ENCODE data around the gene CCDC171.

Gene CCDC171

DNA sequence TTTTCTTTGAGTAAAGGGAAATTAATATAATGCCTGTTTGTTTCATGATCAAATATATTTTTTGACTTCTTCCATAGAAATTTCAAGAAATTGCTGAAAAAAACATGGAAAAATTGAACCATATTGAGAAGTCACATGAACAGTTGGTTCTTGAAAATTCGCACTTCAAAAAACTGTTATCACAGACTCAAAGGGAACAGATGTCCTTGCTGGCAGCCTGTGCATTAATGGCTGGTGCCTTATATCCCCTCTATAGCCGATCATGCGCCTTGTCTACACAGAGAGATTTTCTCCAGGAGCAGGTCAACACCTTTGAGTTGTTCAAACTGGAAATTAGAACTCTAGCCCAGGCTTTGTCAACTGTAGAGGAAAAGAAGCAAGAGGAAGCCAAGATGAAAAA, 191.4 kb downstream of the CCDC171 start (continued):
- TF ChIP-seq, protein P1, sequence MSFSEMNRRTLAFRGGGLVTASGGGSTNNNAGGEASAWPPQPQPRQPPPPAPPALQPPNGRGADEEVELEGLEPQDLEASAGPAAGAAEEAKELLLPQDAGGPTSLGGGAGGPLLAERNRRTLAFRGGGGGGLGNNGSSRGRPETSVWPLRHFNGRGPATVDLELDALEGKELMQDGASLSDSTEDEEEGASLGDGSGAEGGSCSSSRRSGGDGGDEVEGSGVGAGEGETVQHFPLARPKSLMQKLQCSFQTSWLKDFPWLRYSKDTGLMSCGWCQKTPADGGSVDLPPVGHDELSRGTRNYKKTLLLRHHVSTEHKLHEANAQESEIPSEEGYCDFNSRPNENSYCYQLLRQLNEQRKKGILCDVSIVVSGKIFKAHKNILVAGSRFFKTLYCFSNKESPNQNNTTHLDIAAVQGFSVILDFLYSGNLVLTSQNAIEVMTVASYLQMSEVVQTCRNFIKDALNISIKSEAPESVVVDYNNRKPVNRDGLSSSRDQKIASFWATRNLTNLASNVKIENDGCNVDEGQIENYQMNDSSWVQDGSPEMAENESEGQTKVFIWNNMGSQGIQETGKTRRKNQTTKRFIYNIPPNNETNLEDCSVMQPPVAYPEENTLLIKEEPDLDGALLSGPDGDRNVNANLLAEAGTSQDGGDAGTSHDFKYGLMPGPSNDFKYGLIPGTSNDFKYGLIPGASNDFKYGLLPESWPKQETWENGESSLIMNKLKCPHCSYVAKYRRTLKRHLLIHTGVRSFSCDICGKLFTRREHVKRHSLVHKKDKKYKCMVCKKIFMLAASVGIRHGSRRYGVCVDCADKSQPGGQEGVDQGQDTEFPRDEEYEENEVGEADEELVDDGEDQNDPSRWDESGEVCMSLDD (tag by site-specific recombination; IDR thresholded peaks at IDR 0.05) = no peak
- TF ChIP-seq HOXD13 (CRISPR knock-in tag; IDR thresholded peaks at IDR 0.05; ENCODE audit: borderline replicate concordance) (no peak), ZNF221 (tag by site-specific recombination; IDR thresholded peaks at IDR 0.05; ENCODE audit: borderline replicate concordance) (no peak)

DNA sequence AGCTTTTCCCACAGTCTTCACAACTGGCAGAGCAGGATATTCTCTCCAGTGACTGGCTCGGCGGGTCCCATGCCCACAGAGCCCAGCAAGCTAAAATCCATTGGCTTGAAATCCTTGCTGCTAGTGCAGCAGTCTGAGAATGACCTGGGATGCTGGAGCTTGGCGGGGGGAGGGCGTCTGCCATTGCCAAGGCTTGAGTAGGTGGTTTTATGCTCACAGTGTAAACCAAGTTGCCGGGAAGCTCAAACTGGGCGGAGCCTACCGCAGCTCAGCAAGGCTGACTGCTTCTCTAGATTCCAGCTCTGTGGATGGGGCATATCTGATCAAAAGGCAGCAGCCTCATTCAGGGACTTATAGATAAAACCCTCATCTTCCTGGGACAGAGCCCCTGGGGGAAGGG, 194.1 kb downstream of the CCDC171 start:
- Histone ChIP-seq H3K4me1 (ENCODE audit: control insufficient read depth, insufficient read depth, low read length) (no peaks in the 10 kb centered on the region), H3K36me3 (ENCODE audit: control insufficient read depth in 2 of 2, insufficient read depth in 1 of 2, low read length in 2 of 2) (no peaks in the 10 kb centered on the region), H3K4me3 (ENCODE audit: low read depth, low read length) (no peak overlapping the region), H3K27ac (ENCODE audit: extremely low read depth, low read depth, low read length) (no peak overlapping the region), H3K9me3 (ENCODE audit: control insufficient read depth, insufficient read depth, low read depth, low read length) (no peaks in the 10 kb centered on the region)
- CTCF ChIA-PET = no interaction called here
- POLR2A ChIA-PET = no interaction called here
- no peak for TF ChIP-seq ZNF654 (tag by site-specific recombination; IDR thresholded peaks at IDR 0.05; ENCODE audit: low read depth)
- TF ChIP-seq PRDM1 (tag by site-specific recombination; IDR thresholded peaks at IDR 0.05) = no peak
- no peak for TF ChIP-seq ZNF341 (tag by site-specific recombination; IDR thresholded peaks at IDR 0.05; ENCODE audit: low read depth)
- no peak for TF ChIP-seq IKZF3 (tag by site-specific recombination; IDR thresholded peaks at IDR 0.05)
- TF ChIP-seq ZNF664 (tag by site-specific recombination; IDR thresholded peaks at IDR 0.05) = no peak
- no peak for TF ChIP-seq ZNF169 (tag by site-specific recombination; IDR thresholded peaks at IDR 0.05)
- TF ChIP-seq ZFP41 (tag by site-specific recombination; IDR thresholded peaks at IDR 0.05; ENCODE audit: borderline replicate concordance) = no peak
- TF ChIP-seq, protein P2, sequence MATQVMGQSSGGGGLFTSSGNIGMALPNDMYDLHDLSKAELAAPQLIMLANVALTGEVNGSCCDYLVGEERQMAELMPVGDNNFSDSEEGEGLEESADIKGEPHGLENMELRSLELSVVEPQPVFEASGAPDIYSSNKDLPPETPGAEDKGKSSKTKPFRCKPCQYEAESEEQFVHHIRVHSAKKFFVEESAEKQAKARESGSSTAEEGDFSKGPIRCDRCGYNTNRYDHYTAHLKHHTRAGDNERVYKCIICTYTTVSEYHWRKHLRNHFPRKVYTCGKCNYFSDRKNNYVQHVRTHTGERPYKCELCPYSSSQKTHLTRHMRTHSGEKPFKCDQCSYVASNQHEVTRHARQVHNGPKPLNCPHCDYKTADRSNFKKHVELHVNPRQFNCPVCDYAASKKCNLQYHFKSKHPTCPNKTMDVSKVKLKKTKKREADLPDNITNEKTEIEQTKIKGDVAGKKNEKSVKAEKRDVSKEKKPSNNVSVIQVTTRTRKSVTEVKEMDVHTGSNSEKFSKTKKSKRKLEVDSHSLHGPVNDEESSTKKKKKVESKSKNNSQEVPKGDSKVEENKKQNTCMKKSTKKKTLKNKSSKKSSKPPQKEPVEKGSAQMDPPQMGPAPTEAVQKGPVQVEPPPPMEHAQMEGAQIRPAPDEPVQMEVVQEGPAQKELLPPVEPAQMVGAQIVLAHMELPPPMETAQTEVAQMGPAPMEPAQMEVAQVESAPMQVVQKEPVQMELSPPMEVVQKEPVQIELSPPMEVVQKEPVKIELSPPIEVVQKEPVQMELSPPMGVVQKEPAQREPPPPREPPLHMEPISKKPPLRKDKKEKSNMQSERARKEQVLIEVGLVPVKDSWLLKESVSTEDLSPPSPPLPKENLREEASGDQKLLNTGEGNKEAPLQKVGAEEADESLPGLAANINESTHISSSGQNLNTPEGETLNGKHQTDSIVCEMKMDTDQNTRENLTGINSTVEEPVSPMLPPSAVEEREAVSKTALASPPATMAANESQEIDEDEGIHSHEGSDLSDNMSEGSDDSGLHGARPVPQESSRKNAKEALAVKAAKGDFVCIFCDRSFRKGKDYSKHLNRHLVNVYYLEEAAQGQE (tag by site-specific recombination; IDR thresholded peaks at IDR 0.05) = no peak
- no peak for TF ChIP-seq SETDB1 (IDR thresholded peaks at IDR 0.05; ENCODE audit: insufficient read length, low read length)
- no peak for TF ChIP-seq ZNF132 (tag by site-specific recombination; IDR thresholded peaks at IDR 0.05; ENCODE audit: borderline replicate concordance)
- no peak for TF ChIP-seq ZNF138 (tag by site-specific recombination; IDR thresholded peaks at IDR 0.05; ENCODE audit: borderline replicate concordance)
- TF ChIP-seq ZNF416 (tag by site-specific recombination; IDR thresholded peaks at IDR 0.05) = no peak
- TF ChIP-seq EGR2 (tag by site-specific recombination; IDR thresholded peaks at IDR 0.05; ENCODE audit: low read depth) = no peak
- TF ChIP-seq, protein P3, sequence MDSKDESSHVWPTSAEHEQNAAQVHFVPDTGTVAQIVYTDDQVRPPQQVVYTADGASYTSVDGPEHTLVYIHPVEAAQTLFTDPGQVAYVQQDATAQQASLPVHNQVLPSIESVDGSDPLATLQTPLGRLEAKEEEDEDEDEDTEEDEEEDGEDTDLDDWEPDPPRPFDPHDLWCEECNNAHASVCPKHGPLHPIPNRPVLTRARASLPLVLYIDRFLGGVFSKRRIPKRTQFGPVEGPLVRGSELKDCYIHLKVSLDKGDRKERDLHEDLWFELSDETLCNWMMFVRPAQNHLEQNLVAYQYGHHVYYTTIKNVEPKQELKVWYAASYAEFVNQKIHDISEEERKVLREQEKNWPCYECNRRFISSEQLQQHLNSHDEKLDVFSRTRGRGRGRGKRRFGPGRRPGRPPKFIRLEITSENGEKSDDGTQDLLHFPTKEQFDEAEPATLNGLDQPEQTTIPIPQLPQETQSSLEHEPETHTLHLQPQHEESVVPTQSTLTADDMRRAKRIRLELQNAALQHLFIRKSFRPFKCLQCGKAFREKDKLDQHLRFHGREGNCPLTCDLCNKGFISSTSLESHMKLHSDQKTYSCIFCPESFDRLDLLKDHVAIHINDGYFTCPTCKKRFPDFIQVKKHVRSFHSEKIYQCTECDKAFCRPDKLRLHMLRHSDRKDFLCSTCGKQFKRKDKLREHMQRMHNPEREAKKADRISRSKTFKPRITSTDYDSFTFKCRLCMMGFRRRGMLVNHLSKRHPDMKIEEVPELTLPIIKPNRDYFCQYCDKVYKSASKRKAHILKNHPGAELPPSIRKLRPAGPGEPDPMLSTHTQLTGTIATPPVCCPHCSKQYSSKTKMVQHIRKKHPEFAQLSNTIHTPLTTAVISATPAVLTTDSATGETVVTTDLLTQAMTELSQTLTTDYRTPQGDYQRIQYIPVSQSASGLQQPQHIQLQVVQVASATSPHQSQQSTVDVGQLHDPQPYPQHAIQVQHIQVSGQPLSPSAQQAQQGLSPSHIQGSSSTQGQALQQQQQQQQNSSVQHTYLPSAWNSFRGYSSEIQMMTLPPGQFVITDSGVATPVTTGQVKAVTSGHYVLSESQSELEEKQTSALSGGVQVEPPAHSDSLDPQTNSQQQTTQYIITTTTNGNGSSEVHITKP (tag by site-specific recombination; IDR thresholded peaks at IDR 0.05) = no peak
- no peak for TF ChIP-seq ZBTB26 (tag by site-specific recombination; optimal IDR thresholded peaks at IDR 0.05)
- no peak for TF ChIP-seq ZNF561 (tag by site-specific recombination; IDR thresholded peaks at IDR 0.05; ENCODE audit: borderline replicate concordance)
- TF ChIP-seq ZNF624 (tag by site-specific recombination; IDR thresholded peaks at IDR 0.05) = no peak
- TF ChIP-seq ZNF549 (tag by site-specific recombination; IDR thresholded peaks at IDR 0.05) = no peak

All from HEK293 (cell line).